Breast epithelium (tissue), 4 donors: ENCODE measurements around the gene D2HGDH. TPM values are rescaled to one million over a fixed set of nuclear protein-coding genes. Genes with fewer than 3 reads are reported as not detected.
A peak's percentile ranks its signal among the peaks of the same experiment; 100 is the strongest.
"Not testable (repeated sequence)": the region's sequence is repeated elsewhere in the genome, so short reads cannot be mapped to it uniquely, and the experiment has no call there.

ENCODE experiments used
- DNase-seq, 2 donors: peaks; one replicate each; pipeline ENCODE4 v3.0.0-alpha.2; 2019; ENCODE audit warnings: low spot score in 2 of 2
- H3K27ac ChIP-seq, 2 donors: fragments of 200-600 bp; sonication (generic) in 1 of 2; one replicate each; pipeline ENCODE4 v1.5.1; 2016 to 2019; ENCODE audit warnings: mild to moderate bottlenecking in 1 of 2
- H3K27me3 ChIP-seq, 2 donors: fragments of 200-600 bp; sonication (generic) in 1 of 2; one replicate each; pipeline versions ENCODE4 v1.5.1 to v1.6.0; 2017 to 2019; ENCODE audit warnings: control low read depth in 1 of 2, mild to moderate bottlenecking in 1 of 2
- H3K36me3 ChIP-seq: fragments of 200-600 bp; one replicate; pipeline ENCODE4 v1.5.1; 2019
- H3K4me1 ChIP-seq, 2 donors: fragments of 200-600 bp; sonication (generic); one replicate each; pipeline ENCODE4 v1.5.1; 2016 to 2019; ENCODE audit warnings: control low read depth in 1 of 2
- H3K4me3 ChIP-seq, 3 donors: fragments of 200-600 bp; sonication (generic); 1 replicate in 2 of 3; 2 replicates in 1 of 3; pipeline ENCODE4 v1.5.1; 2016 to 2019; ENCODE audit warnings: mild to moderate bottlenecking in 3 of 3, moderate library complexity in 2 of 3
- H3K9me3 ChIP-seq, 2 donors: fragments of 200-600 bp; sonication (generic) in 1 of 2; one replicate each; pipeline ENCODE4 v1.5.1; 2016 to 2019; ENCODE audit warnings: control low read depth in 1 of 2
- CTCF ChIP-seq, 3 donors: fragments of 450-650 bp; IDR thresholded peaks; one replicate each; pipeline ENCODE4 v1.5.1; 2016 to 2017; ENCODE audit warnings: antibody characterized with exemption in 3 of 3, mild to moderate bottlenecking in 3 of 3, moderate library complexity in 3 of 3
- POLR2A ChIP-seq: fragments of 450-650 bp; IDR thresholded peaks from one replicate; pipeline ENCODE4 v1.6.1; 2016; ENCODE audit warnings: antibody characterized with exemption, mild to moderate bottlenecking, moderate library complexity
- POLR2AphosphoS5 ChIP-seq, 3 donors: sonication (generic); formaldehyde crosslinking; IDR thresholded peaks; one replicate each; pipeline ENCODE4 v1.6.1; 2017; ENCODE audit warnings: antibody characterized with exemption in 3 of 3
- intact Hi-C: fragments of 100-400 bp; cut with DNase I; formaldehyde crosslinking; loops from one replicate; pipeline ENCODE4 v1.15.1; 2023; ENCODE audit warnings: low total_unique reads
- total RNA-seq, 3 donors: library from RNA; depleted of rRNA; stranded (reverse); fragments of >200 nt; gene quantifications; one replicate each; pipeline ENCODE4 v1.1.0, GENCODE V29; 2016

D2HGDH gene
- total RNA-seq, 3 donors from 2014 or later, result 16.3 to 29.2 (median 22.2) TPM

GRCh38 chr2:241815477-241816430, 81.3 kb downstream of the D2HGDH start:
- TF ChIP-seq POLR2AphosphoS5 (IDR thresholded peaks at IDR 0.05), result no peak
- TF ChIP-seq CTCF (IDR thresholded peaks at IDR 0.05), result no peak
- TF ChIP-seq POLR2A, result no peak
- peaks cover 0 to 38% of the 10 kb centered on the region in 2 donors for H3K27me3 ChIP-seq
- intact Hi-C loops, result loop anchor here (5.0 kb wide), 1 partner anchor 688 kb away; no protein-coding TSS in a partner anchor
- no peak overlapping the region for H3K4me3 ChIP-seq
- DNase-seq, result peak; percentile 7 to 49
- H3K9me3 ChIP-seq, result no peaks in the 10 kb centered on the region
- no peaks in the 10 kb centered on the region for H3K36me3 ChIP-seq
- no peaks in the 10 kb centered on the region for H3K4me1 ChIP-seq
- no peak overlapping the region for H3K27ac ChIP-seq

GRCh38 chr2:241816431-241817121, 82.1 kb downstream of the D2HGDH start:
- intact Hi-C loops, result loop anchor here (5.0 kb wide), 1 partner anchor 689 kb away; no protein-coding TSS in a partner anchor
- no peak overlapping the region for H3K27ac ChIP-seq
- no peaks in the 10 kb centered on the region for H3K4me1 ChIP-seq
- H3K36me3 ChIP-seq, result no peaks in the 10 kb centered on the region
- no peak overlapping the region for H3K4me3 ChIP-seq
- no peaks in the 10 kb centered on the region for H3K9me3 ChIP-seq
- TF ChIP-seq CTCF (IDR thresholded peaks at IDR 0.05), result no peak
- no peak for TF ChIP-seq POLR2A
- no peak for TF ChIP-seq POLR2AphosphoS5 (IDR thresholded peaks at IDR 0.05)
- peaks cover 0 to 44% of the 10 kb centered on the region in 2 donors for H3K27me3 ChIP-seq
- peak; percentile 7 to 45 for DNase-seq

GRCh38 chr2:241817126-241817820, 82.8 kb downstream of the D2HGDH start:
- H3K4me1 ChIP-seq, result no peaks in the 10 kb centered on the region
- peaks cover 0 to 44% of the 10 kb centered on the region in 2 donors for H3K27me3 ChIP-seq
- no peak for DNase-seq
- H3K36me3 ChIP-seq, result no peaks in the 10 kb centered on the region
- no peak overlapping the region for H3K27ac ChIP-seq
- no peak overlapping the region for H3K4me3 ChIP-seq
- intact Hi-C loops, result loop anchor here (5.0 kb wide), 1 partner anchor 690 kb away; no protein-coding TSS in a partner anchor
- H3K9me3 ChIP-seq, result no peaks in the 10 kb centered on the region
- no peak for TF ChIP-seq CTCF (IDR thresholded peaks at IDR 0.05)

- H3K4me3 ChIP-seq, H3K4me1 ChIP-seq, H3K9me3 ChIP-seq, H3K27ac ChIP-seq, DNase-seq, H3K36me3 ChIP-seq: not testable (repeated sequence)
- peaks cover 0 to 44% of the 10 kb centered on the region in 2 donors for H3K27me3 ChIP-seq
- intact Hi-C loops, result loop anchor here (5.0 kb wide), 1 partner anchor 691 kb away; no protein-coding TSS in a partner anchor
These were observed 83.4 kb downstream of the D2HGDH start for GRCh38 chr2:241817821-241818215.

Other genes starting within 250 kb of the D2HGDH start
- gene STK25, start 226.0 kb upstream of the D2HGDH start, total RNA-seq, result 100 to 1,000 TPM; 102 to 139 (median 126) TPM
- gene BOK, start 175.9 kb upstream of the D2HGDH start, total RNA-seq, result 10 to 100 TPM; 32.2 to 77.6 (median 40.3) TPM
- 10 to 100 TPM; 35.3 to 45.9 (median 38.1) TPM for gene THAP4, start 97.5 kb upstream of the D2HGDH start, total RNA-seq
- 10 to 100 TPM; 47.7 to 71.1 (median 64.2) TPM for gene ATG4B, start 96.9 kb upstream of the D2HGDH start, total RNA-seq
- gene DTYMK, start 47.8 kb upstream of the D2HGDH start, total RNA-seq, result 10 to 100 TPM; 16.8 to 23.2 (median 19.7) TPM
- 10 to 100 TPM; 29.6 to 49.0 (median 45.6) TPM for gene ING5, start 32.6 kb upstream of the D2HGDH start, total RNA-seq
- gene GAL3ST2, start 42.2 kb downstream of the D2HGDH start, total RNA-seq, result 1 to 10 TPM in 1 of 3 donors, not detected in 2; 2.6 TPM
- 1 to 10 TPM in 1 of 3 donors, under 1 TPM in 2; 0.33 to 3.0 (median 0.44) TPM for gene NEU4, start 74.6 kb downstream of the D2HGDH start, total RNA-seq
- gene PDCD1, start 124.3 kb downstream of the D2HGDH start, total RNA-seq, result under 1 TPM; 0.16 to 0.88 (median 0.33) TPM
- under 1 TPM in 1 of 3 donors, not detected in 2; 0.15 TPM for gene RTP5, start 135.1 kb downstream of the D2HGDH start, total RNA-seq